Stimulated activated CD8-positive, alpha-beta memory T cell treated with anti-CD3 and anti-CD28 coated beads, Interleukin-4, amount 100 ng/mL, for 4 hours (primary cell): ENCODE measurements around the gene GCLM.
A peak's percentile ranks its signal among the peaks of the same experiment; 100 is the strongest.
"Not testable (repeated sequence)": the region's sequence is repeated elsewhere in the genome, so short reads cannot be mapped to it uniquely, and the experiment has no call there.

Experiments
- DNase-seq, 2 donors: peaks; one replicate each; pipeline ENCODE4 v3.0.0-alpha.2; 2020; ENCODE audit warnings: low read depth in 2 of 2, low spot score in 1 of 2

Gene GCLM

DNA sequence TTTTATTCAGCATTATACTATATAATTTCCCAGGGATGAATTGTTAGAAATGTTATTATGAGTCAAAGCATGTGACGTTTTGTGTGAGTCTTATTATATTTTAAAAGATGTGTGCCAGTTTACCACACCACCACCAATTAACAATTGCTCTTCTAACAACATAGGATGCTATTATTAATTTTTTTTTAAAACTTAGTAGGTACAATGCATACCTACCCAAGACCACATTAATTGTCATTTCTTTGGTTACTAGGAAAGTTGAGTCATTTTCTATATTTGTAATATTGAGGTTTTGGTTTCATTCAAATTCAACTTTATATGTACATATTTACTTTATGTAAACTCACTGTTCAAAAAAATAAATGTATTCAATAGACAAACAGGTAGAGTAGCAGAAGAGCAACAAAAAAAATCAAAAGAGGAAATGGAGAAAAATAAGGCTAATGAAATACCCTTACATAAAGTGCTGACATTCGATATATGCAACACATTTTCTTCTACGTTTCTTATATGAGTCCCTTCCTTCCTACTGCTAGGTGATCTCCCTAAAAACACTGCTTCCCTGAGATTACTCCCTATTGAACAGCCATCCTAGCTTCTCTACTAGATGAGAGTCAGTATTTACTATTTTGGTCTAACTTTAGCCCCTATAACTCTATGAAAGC is 9.6 kb downstream of the GCLM start:
- no peak for DNase-seq

DNA sequence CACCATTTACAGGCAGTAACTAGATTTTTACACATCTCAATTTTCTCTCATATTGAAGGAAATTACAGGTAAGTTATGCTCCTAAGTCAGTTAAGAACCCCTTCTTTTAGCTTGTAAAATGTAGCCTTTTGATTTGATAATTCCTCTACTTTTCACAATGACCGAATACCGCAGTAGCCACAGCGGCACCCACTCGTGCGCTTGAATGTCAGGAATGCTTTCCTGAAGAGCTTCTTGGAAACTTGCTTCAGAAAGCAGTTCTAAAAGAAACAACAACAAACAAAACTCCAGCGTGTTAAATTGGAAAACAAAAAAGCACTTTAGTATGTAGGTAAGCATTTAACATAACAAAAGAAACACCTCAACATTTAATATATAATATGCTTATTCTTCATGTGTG is 20.3 kb downstream of the GCLM start:
- no peak for DNase-seq

- DNase-seq = no peak
Observed at GRCh38 chr1:93882269-93882668, 27.0 kb downstream of the GCLM start.

DNA sequence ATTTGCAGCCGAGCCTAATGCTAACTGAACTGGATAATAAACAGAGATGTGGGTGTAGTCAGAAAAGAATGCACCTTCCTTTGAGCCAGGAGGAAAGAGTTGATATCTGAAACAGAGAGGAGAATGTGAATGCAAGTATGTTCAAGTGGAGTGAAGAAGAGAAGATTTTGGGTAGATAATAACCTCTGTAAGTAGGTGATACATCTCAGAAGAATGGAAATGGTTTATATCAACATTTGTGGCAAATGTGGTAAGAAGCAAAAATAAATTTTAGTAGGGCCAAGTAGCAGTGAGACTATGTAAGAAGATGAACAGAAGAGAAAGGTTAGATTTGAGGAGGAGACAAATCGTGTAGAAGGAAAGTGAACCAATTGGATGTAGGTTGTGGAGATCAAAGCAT is 28.5 kb downstream of the GCLM start:
- DNase-seq = no peak

- DNase-seq = peak; percentile 79
Observed at GRCh38 chr1:93878889-93879586, 30.2 kb downstream of the GCLM start, which contains the start of gene DNTTIP2. Gene DNTTIP2, minus strand, starts transcription at chr1:93879206. Its CDS starts 58 bp downstream, at chr1:93879148.

DNA sequence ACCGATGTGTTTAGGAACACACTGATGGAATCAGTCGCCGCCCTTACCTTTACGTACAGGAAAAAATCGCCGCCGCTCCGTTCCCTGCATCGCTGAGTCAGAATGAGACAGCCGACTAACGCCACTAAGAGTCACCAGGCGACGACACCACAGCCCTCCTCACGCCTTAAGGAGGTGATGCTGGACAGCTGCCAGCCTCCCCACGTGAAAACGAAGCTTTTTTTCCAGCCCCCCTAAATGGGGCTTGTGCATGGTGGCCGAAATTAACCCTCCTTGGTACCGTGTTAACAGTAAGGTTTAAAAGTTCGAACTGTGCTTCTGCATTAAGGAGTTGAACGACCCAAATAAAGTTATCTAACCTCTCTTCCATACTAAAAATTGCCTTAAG is 30.7 kb downstream of the GCLM start:
- peak; percentile 49 to 61 for DNase-seq

GRCh38 chr1:93877529-93877928 is 31.7 kb downstream of the GCLM start:
- no peak for DNase-seq

GRCh38 chr1:93876244-93876643 is 33.0 kb downstream of the GCLM start:
- no peak for DNase-seq

DNA sequence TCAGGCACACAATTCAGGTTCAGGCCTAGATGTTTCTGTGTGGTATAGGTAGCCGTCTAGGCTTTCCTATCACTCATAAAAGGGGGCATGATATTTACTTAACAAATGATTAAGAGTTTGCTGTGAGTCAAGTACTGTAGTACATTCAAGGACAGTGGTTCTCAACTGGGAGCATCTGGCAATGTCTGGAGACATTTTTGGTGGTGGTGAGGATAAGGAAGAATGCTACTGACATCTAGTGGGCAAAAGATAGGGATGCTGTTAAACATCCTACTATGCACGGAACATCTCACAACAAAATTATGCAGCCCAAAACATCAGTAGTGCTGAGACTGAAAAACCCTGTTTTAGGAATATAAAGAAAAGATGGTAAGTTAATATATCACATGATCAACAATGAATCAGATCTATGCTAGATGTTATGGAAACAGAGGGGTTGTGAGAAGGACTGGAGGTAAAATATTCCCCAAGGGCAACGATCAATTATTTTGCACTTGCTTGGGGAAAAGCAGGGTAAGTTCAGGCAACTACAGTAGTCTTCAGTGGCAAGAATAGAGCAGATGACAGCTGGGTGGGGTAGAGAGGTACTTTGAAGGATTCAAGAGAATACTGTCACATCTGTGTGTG is 35.1 kb downstream of the GCLM start:
- DNase-seq = no peak

DNA sequence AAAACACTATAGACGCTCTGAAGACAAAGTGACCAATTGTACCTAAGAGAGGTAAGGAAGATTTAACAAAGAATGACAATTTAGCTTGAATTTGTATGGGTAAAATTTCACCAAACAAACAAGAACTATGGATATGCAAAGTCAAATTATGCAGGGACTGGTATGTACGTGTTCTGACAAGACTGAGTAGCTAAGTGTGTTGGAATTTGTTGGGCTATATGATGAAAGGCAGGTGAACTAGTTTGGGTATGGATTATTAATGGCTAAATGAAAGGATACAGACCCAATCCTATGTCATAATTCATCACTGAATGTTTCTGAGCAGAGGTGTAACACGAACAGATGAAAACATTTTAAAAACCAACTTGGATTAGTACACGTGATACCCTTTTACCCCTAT is 37.9 kb downstream of the GCLM start:
- DNase-seq = no peak

- no peak for DNase-seq
Observed at GRCh38 chr1:93869653-93870052, 39.6 kb downstream of the GCLM start.

DNA sequence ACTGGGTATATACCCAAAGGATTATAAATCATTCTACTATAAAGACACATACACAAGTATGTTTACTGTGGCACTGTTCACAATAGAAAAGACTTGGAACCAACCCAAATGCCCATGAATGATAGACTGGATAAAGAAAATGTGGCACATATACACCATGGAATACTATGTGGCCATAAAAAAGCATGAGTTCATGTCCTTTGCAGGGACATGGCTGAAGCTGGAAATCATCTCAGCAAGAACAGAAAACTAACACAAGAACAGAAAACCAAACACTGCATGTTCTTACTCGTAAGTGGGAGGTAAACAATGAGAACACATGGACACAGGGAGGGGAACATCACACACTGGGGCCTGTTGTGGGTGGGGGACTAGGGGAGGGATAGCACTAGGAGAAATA is 40.7 kb downstream of the GCLM start:
- not testable (repeated sequence) for DNase-seq

DNA sequence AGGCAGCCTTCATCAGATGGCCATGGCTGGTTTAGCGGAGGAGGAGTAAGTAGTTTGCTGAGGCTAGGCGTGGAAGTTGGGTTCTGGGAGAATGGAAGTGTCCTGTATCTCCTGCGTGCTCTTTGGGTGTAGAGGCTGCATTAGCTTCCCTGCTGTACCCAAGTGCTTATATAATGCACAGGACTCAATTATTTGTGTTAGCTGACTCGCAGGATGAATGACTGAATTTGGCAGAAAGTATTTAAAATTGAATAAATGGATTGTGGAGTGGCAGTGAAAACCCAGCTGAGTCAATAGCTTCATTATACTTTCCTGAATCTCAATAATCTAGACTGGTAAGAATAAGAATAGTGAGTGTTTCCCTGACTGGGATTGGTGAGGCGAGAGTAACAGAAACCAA is 44.0 kb downstream of the GCLM start:
- DNase-seq = no peak

- DNase-seq = no peak
Observed at GRCh38 chr1:93864175-93864574, 45.1 kb downstream of the GCLM start.

GRCh38 chr1:93857653-93858052 is 51.6 kb downstream of the GCLM start:
- not testable (repeated sequence) for DNase-seq

- DNase-seq = not testable (repeated sequence)
Observed at GRCh38 chr1:93855983-93856382, 53.2 kb downstream of the GCLM start.

DNA sequence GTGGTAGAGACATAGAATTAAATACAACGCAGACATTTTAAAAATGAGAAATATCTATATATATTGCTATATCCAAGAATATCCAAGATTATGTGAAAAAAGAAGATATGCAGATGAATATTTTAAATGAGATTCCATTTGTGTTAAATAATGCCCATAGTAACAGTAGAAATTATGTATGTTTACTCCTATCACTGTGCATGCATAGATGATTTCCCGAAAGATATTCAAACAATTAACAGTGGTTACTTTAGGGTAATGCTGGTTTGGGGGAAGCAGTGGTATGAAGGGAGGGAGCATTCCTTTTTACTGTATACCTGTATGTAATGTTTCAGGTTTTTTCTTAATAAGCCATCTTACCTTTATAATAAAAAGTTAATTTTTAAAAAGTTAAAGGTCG is 55.3 kb downstream of the GCLM start:
- DNase-seq = no peak

DNA sequence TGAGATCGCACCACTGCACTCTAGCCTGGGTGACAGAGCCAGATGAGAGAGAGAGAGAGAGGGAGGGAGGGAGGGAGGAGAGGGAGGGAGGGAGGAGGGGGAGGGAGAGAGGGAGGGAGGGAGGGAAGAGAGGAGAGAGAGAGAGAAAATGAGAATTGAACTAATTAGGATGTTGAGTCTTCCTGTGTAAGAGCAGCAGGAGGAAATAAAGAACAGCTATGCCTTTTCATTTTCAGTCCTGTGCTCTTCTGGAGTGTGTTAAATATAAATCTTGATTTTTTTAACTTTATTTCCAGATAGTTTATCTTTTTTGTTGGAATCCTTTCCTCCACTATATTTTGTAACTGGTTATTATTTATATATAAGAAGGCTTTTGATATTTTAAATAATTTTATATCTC is 57.4 kb downstream of the GCLM start:
- DNase-seq = no peak

DNA sequence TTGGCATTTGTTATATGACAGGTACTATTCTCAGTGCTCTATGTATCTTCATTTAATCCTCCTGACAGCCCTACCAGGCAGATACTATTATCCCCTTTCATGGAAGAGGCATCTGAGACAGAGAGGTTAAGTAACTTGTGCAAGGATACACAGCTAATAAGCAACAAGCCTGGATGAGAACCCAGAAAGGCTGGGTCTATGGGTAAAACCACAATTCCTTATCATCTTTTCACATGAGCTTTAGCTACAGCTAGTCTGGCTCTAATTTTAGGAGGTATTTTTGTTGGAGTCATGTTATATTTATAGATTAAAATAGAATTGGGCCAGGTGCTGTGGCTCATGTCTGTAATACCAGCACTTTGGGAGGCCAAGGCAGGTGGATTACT is 57.9 kb downstream of the GCLM start:
- no peak for DNase-seq

GRCh38 chr1:93850687-93851326 is 58.4 kb downstream of the GCLM start:
- DNase-seq = peak; percentile 32 to 38

DNA sequence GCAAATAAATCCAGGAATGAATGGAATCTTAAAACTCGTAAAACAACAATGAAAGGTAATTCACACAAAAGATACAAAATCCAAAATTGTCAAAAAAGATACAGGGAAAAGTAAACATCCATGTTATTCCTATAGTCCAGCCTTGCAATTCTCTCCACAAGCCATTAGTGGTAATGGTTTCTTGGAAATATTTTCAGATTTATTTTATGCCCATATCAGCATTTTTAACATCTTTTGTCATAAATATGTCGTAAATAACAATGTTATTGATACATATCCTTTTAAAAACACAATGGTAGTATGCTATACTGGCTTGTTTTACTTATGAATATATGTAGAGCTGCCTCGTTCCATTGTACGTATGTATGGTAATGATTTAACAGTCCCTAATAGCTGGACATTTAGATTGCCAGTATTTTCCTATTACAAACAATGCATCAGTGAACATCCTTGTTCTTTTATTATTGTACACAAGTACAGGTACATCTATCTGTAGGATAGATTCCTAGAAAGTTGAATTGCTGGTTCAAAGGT is 60.8 kb downstream of the GCLM start:
- DNase-seq = no peak

DNA sequence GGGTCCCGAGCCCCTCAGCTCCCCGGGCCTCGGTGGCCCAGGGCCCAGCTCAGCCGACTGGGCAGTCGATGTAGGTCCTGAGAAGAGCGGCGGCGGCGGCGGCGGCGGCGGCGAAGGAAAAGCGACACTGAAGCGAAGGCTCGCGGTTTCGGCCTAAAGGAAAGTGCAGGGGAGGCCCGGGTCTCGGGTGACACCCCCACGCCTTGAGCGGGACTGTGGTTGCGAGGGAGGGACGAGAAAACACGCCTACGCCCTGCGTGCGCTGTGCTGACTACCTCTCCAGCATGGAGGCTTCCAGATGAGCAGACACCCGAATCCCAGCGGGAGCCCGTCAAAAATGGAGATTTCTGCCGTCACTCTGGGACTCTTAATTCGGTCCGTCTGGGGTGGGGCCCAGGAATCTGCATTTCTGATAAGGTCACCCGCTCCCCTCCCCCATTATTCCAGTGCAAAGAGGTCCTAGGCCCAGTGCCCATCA is 61.4 kb downstream of the GCLM start:
- DNase-seq = peak; percentile 40 to 67
